Ovary (tissue), 9 donors: ENCODE measurements around the gene SEC24C. TPM values are rescaled to one million over a fixed set of nuclear protein-coding genes. Genes with fewer than 3 reads are reported as not detected.

Source experiments
- DNase-seq, 5 donors: peaks; one replicate each; pipeline ENCODE4 v3.0.0-alpha.2; 2019 to 2020
- H3K27ac ChIP-seq, 2 donors: fragments of 200-600 bp; one replicate each; pipeline versions ENCODE4 v1.5.1 to v1.8.0; 2019 to 2022
- H3K27me3 ChIP-seq: fragments of 200-600 bp; one replicate; pipeline ENCODE4 v1.8.0; 2022
- H3K36me3 ChIP-seq: fragments of 200-600 bp; sonication (generic); one replicate; pipeline ENCODE4 v1.5.1; 2019
- H3K4me1 ChIP-seq: one replicate; pipeline ENCODE4 v1.8.1; 2013; ENCODE audit warnings: mild to moderate bottlenecking, moderate library complexity; ENCODE audit not compliant: insufficient read depth
- H3K4me3 ChIP-seq: fragments of 200-600 bp; sonication (generic); one replicate; pipeline ENCODE4 v1.5.1; 2017
- H3K9me3 ChIP-seq, 2 donors: fragments of 200-600 bp in 1 of 2; sonication (generic) in 1 of 2; one replicate each; pipeline versions ENCODE4 v1.5.1 to v1.8.1; 2013 to 2019; ENCODE audit warnings: mild to moderate bottlenecking in 1 of 2, moderate library complexity in 1 of 2
- EP300 ChIP-seq: sonication (generic); formaldehyde crosslinking; IDR thresholded peaks from one replicate; pipeline ENCODE4 v1.6.1; 2017; ENCODE audit warnings: antibody characterized with exemption
- POLR2A ChIP-seq: fragments of 450-650 bp; IDR thresholded peaks from one replicate; pipeline ENCODE4 v1.6.1; 2017; ENCODE audit warnings: antibody characterized with exemption, mild to moderate bottlenecking, moderate library complexity
- WGBS, 3 donors: extraction: QIAGEN DNeasy Blood & Tissue Kit in 1 of 3; methylation state at CpG; one replicate each; pipeline versions ENCODE4 v1.1.5 to v1.1.7; 2013 to 2017; 5-methylcytosine and 5-hydroxymethylcytosine counted together
- intact Hi-C, 4 donors: fragments of 100-400 bp; cut with DNase I; formaldehyde crosslinking; loops; one replicate each; pipeline versions ENCODE4 v1.11.0 to v1.15.1; 2022 to 2023
- polyA plus RNA-seq, 2 donors: library from polyadenylated mRNA; stranded (reverse); fragments of 200-250 nt in 1 of 2; fragments of 350-450 nt in 1 of 2; fragmentation: Illumina TruSeq in 1 of 2; extraction: RNeasy Lipid Tissue Mini Kit (QIAGEN cat#74804) in 1 of 2; gene quantifications; one replicate each; pipeline ENCODE4 v1.2.3, GENCODE V29; 2013 to 2014
- total RNA-seq, 7 donors: library from RNA; depleted of rRNA in 2 of 7; stranded (reverse); fragments of >200 nt in 2 of 7; fragmentation: NEBNext Ultra II Directional in 3 of 7; extraction: Animal tissue kit (Norgen Biotek cat#: 25700) in 3 of 7; gene quantifications; one replicate each; pipeline versions ENCODE4 v1.1.0 to v1.2.4, GENCODE V29; 2016 to 2023
- TF ChIP-seq, protein P1 (sequence below), 3 donors: fragments of 450-650 bp in 2 of 3; fragments of 200-600 bp in 1 of 3; IDR thresholded peaks; one replicate each; pipeline versions ENCODE4 v1.5.1 to v1.8.0; 2016 to 2022; ENCODE audit warnings: antibody characterized with exemption in 3 of 3, mild to moderate bottlenecking in 1 of 3
- donor health status: DM: no; HTN: no; CAD: no; lungs with moderate emphysema.
- donor health status: DM: no; HTN: no; CAD: no.
- donor health status: Bipolar disorder and iron deficiency.
- donor health status: DM: yes; HTN: yes; CAD: no.
- donor health status: DM: no; HTN: no; CAD: no.
- donor health status: DM: yes; HTN: yes; CAD: no.

Gene SEC24C
- total and polyA plus RNA-seq, 9 donors, result 30.3 to 70.4 (median 58.8) TPM

DNA sequence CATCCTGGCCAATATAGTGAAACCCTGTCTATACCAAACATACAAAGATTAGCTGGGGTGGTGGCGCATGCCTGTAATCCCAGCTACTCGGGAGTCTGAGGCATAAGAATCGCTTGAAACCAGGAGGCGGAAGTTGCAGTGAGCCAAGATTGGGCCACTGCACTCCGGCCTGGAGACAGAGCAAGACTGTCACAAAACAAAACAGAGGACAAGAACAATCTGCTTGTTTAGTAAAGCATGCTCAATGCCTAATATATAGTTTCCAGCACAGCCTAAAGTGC lies 1.8 kb upstream of the SEC24C start:
- WGBS, 3 donors, result 89 to 94% (median 91%) methylated on average over 5 of the region's 5 CpGs
- Histone ChIP-seq H3K27me3 (no peaks in the 10 kb centered on the region), H3K4me1 (peaks cover 4% of the 10 kb centered on the region), H3K27ac (no peak overlapping the region), H3K36me3 (no peaks in the 10 kb centered on the region), H3K9me3 (no peaks in the 10 kb centered on the region), H3K4me3 (no peak overlapping the region)
- intact Hi-C loops, result no loop called here
- DNase-seq, result no peak
- TF ChIP-seq EP300 (no peak), POLR2A (no peak)
- TF ChIP-seq, protein P1, sequence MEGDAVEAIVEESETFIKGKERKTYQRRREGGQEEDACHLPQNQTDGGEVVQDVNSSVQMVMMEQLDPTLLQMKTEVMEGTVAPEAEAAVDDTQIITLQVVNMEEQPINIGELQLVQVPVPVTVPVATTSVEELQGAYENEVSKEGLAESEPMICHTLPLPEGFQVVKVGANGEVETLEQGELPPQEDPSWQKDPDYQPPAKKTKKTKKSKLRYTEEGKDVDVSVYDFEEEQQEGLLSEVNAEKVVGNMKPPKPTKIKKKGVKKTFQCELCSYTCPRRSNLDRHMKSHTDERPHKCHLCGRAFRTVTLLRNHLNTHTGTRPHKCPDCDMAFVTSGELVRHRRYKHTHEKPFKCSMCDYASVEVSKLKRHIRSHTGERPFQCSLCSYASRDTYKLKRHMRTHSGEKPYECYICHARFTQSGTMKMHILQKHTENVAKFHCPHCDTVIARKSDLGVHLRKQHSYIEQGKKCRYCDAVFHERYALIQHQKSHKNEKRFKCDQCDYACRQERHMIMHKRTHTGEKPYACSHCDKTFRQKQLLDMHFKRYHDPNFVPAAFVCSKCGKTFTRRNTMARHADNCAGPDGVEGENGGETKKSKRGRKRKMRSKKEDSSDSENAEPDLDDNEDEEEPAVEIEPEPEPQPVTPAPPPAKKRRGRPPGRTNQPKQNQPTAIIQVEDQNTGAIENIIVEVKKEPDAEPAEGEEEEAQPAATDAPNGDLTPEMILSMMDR (IDR thresholded peaks at IDR 0.05), result no peak

GRCh38 chr10:73743327-73743904 lies 756 bp upstream of the SEC24C start:
- intact Hi-C loops, result no loop called here
- no peaks in the 10 kb centered on the region for H3K9me3 ChIP-seq
- TF ChIP-seq, protein P1 (IDR thresholded peaks at IDR 0.05), result no peak
- TF ChIP-seq EP300, result no peak
- TF ChIP-seq POLR2A, result no peak
- no peak for DNase-seq
- peaks cover 4% of the 10 kb centered on the region for H3K4me1 ChIP-seq
- H3K27me3 ChIP-seq, result no peaks in the 10 kb centered on the region
- H3K4me3 ChIP-seq, result peak overlapping the region; percentile 97
- no peaks in the 10 kb centered on the region for H3K36me3 ChIP-seq
- 20 to 32% (median 26%) methylated on average over 6 of the region's 6 CpGs for WGBS, 3 donors
- peak overlapping the region; percentile 73 to 81 for H3K27ac ChIP-seq

DNA sequence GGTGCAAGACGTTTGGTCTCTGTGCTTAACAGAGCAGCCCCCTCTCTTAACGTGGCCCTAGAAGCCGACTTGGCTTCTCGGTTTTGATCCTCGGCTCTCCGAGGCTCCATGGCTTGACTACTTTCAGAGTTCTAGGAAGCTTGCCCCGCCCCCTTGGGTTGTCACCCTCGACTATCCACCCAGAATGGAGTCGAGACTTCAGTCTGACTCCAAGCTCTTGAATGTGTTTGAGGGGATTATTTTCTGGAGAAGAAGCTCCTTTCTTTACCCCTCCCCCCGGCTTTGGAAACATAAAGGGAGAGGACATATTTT lies 448 bp downstream of the SEC24C start:
- intact Hi-C loops, result no loop called here
- Histone ChIP-seq H3K36me3 (no peaks in the 10 kb centered on the region), H3K4me3 (peak overlapping the region; percentile 97), H3K27me3 (no peaks in the 10 kb centered on the region), H3K9me3 (no peaks in the 10 kb centered on the region), H3K27ac (peak overlapping the region; percentile 73 to 81), H3K4me1 (peaks cover 6% of the 10 kb centered on the region)
- TF ChIP-seq, protein P1 (IDR thresholded peaks at IDR 0.05), result no peak
- TF ChIP-seq EP300 (no peak), POLR2A (no peak)
- 0 to 1% (median 1%) methylated on average over 10 of the region's 10 CpGs for WGBS, 3 donors
- DNase-seq, result peak in 1 of 5 donors; percentile 37

DNA sequence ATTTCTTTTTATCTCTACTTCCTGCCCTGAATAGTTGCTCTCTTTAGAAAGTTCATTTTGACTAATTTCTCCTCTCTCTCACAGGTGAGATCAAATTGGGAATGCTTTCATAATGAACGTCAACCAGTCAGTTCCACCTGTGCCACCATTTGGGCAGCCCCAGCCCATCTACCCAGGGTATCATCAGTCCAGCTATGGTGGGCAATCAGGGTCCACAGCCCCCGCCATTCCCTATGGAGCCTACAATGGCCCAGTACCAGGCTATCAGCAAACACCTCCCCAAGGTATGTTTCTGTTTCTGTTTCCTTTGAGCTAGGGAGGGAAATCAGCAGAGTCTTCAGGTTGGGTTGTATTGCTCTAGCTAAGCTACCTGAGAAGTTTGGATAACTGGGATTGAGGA lies 2.5 kb downstream of the SEC24C start:
- no peak overlapping the region for H3K4me3 ChIP-seq
- peaks cover 6% of the 10 kb centered on the region for H3K4me1 ChIP-seq
- intact Hi-C loops, result no loop called here

More for the DNA sequence above, 2.5 kb downstream of the SEC24C start:
- WGBS, 3 donors, result 78 to 86% (median 80%) methylated on average over 2 of the region's 2 CpGs
- TF ChIP-seq, protein P1 (IDR thresholded peaks at IDR 0.05), result no peak
- TF ChIP-seq POLR2A (no peak), EP300 (no peak)
- no peaks in the 10 kb centered on the region for H3K9me3 ChIP-seq
- H3K27me3 ChIP-seq, result no peaks in the 10 kb centered on the region
- no peak for DNase-seq
- H3K36me3 ChIP-seq, result no peaks in the 10 kb centered on the region
- no peak overlapping the region for H3K27ac ChIP-seq
